GM04503 (cell line): ENCODE results near the gene MYD88.

Experiments
- DNase-seq: peaks from one replicate; pipeline ENCODE4 v3.0.0-alpha.2; 2012; ENCODE audit warnings: low read depth

MYD88 gene

DNA sequence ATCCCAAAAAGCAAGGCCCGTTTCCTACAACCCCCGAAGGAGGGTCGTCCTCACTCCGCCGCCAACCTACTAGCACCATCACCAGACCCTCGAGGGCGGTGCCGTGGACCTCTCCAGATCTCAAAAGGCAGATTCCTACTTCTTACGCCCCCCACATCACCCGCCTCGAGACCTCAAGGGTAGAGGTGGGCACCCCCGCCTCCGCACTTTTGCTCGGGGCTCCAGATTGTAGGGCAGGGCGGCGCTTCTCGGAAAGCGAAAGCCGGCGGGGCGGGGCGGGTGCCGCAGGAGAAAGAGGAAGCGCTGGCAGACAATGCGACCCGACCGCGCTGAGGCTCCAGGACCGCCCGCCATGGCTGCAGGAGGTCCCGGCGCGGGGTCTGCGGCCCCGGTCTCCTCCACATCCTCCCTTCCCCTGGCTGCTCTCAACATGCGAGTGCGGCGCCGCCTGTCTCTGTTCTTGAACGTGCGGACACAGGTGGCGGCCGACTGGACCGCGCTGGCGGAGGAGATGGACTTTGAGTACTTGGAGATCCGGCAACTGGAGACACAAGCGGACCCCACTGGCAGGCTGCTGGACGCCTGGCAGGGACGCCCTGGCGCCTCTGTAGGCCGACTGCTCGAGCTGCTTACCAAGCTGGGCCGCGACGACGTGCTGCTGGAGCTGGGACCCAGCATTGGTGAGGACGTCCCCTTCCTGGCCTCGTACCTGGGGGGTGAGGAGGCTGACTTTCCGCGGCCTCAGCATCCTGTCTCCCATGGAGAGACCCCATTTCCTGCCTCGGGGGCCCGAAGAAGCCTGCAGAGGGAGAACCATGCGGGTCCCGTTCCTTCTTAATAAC is at the start of gene MYD88:
TSS of gene MYD88 (plus strand) at position 313 of the 842 bp plus-strand sequence. CDS start at position 353, 40 bp downstream.
- no peak for DNase-seq

DNA sequence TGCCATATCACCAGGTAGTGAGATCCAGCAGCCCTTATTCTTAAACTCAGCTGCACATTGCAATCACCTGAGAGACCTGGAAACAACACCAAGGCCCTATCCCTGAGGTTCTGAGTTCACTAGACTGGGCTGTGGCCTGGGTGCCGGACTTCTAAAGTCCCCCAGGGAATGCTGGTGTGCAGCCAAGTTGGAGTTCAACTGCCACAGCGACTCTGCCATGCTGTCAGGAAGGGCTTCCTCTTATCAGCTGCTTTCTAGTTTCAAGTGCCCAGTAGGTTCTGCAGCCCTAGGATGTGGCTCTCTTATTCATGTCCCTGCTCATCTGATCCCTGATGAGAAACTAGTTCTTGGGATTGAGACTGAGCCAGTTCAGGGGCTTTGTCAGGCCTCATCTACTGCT is 49.3 kb upstream of the MYD88 start:
- DNase-seq, result no peak

DNA sequence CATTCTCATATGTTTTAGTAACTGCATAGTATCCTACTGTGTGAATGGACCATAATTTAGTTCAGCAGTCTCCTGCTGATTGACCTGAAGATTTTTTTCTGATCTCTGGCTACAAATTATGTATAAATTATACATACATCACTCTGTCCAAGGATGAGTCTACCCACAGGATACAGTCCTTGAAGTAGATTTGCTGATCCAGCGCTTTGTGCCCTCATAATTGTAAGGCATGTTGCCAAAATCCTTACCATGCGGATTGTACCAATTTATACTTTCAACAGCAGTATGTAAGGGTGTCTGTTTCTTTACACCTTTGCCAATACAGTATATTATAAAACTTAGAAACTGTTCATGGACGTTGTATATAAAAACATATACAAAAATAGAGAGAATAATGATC is 48.0 kb upstream of the MYD88 start:
- no peak for DNase-seq

DNA sequence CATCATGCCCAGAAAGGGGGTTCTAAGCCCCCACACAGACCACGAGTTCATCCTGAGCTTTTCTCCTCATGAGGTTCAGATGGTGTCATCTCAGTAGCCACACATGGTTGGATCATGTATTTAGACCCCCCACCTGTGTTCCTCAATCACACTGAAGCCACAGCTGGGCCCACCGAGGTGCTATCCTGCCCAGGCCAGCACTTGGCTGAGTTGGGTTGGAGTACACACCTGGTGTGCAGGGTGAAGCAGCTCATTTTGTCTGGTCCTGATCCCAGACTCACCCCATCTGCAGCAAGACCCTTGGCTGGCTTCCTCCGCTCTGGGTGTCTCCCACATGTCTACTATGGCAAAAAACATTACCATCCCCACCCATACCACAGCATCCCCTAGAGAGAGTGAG is 43.5 kb upstream of the MYD88 start:
- no peak for DNase-seq

DNA sequence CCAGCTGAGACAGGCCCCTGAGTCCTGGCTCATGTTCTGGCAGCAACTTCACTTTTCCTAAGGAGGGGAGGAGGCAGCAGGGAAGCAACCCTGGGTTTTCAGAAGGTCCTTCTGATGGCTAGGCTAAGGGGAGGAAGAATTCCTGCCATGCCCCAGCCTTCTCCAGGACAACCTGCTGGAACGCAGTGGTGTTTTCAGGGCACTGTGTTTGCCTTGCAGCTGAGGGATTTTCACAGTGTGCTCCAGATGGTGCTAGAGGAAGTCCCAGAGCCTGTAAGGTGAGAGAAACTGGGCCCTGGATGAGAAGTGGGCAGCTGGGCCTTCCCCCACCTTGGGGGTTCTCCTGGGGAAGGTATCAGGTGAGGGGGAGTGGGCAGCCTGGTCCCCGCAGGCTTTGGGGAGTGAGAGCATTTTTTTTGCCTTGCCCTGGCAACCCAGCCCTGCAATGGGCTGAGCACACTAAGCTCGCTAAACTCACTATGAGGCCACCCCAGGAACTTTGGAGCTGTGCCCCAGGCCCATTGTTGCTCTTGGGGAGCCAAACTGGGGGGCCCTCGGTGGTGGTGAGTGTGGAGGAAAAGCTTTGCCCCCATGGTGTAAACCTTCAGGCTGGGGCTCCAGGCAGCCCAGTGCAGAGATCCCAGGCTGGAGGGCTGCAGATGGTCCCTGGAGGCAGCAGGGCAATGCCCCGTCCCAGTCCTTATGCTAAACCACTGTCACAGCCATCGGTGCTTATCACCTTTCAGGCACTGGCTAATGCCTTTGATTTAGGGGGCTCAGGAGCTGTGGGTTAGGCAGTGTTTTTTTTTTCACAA is 42.6 kb upstream of the MYD88 start:
- no peak for DNase-seq

DNA sequence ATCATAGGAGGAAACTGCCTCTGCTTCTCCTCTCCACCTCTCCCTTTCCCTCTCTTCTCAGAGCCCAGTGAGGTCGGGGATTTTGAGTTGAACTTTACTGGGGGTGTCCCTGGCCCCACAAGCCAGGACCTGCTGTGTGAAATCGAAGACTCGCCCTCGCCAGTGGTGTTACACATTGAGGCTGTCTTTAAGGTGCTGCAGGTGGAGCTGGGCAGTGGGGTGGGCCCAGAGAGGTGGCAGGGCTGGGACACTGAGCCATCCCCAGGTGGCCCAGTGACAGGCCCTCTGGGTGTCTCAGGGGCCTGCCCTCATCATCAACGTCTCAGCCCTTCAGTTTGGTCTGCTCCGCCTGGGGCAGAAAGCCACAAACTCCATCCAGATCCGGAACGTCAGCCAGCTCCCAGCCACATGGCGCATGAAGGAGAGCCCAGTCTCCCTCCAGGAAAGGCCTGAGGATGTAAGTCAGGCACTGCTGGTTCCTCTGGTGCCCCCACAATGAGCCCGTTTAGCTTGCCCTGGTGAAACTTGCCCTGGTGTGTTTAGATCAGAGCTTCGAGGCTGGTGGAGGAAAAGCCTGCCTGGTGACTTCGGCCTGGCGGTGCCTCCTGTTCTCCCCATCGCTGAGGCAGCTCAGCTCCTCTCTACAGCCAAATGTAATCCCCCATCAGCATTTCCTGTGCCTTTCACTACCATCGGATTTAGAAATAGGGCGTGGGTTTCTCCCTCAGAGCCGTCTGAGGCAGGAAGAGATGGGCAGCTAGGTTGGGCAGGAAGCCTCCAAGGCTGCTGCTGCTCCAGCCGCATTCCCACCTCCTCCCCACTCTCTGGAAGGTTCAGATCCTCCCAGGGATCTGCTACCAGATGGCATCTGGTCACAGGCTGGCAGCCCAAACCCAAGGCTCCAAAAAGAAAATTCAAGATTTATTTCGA is 40.8 kb upstream of the MYD88 start:
- DNase-seq, result no peak

DNA sequence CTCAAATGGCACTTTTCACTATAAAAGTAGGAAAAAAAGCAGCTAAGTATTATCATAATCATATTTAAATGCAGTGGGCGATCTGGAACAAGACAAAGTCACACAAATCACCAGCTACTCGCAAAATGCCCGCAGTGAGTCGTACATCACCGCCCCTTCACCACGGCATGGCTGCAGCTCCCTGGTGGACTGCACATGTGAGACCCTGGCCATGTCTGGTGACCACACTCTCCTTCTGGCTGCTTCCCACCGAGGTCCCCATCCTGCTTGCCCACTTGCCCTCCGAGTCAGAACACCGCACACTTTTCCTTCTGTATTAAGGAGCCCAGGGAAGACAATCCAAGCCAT is 40.1 kb upstream of the MYD88 start:
- no peak for DNase-seq

DNA sequence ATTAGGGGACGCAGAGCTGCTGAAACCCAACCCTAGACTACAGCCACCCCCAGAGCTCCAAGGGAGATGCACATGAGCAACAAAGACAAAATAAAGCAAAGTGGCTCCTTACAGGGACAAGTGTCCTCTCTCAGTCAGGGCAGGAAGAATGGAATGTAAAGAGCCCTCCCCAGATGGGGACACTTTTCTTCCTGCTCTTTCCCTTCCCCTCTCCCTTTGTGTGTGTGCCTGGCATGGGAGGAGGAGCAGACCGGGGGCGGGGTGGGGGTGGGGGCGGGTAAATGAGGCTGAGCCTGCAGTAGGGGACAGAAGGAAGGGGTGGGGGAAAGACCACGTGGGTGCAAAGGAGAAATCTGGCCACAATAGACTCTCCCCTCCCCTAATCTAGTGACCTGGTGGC is 38.9 kb upstream of the MYD88 start:
- DNase-seq, result no peak

DNA sequence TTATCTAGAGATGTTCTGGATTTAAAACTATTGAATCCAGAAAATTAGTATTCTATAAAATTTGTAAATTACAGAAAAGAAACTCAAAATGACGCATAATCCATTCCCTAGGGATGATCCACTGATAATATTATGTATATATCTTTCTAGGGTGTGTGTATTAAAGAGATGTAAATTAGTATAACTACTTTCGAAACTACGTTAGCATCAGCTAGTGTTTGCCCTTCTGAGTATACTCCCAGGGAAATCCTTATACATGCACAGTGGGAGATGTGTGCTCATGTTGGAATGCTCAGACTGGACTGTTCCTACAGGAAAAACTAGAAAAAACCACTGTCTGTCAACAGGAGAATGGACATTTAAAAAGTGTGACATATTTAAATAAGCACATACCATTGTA is 38.0 kb upstream of the MYD88 start:
- DNase-seq, result no peak

DNA sequence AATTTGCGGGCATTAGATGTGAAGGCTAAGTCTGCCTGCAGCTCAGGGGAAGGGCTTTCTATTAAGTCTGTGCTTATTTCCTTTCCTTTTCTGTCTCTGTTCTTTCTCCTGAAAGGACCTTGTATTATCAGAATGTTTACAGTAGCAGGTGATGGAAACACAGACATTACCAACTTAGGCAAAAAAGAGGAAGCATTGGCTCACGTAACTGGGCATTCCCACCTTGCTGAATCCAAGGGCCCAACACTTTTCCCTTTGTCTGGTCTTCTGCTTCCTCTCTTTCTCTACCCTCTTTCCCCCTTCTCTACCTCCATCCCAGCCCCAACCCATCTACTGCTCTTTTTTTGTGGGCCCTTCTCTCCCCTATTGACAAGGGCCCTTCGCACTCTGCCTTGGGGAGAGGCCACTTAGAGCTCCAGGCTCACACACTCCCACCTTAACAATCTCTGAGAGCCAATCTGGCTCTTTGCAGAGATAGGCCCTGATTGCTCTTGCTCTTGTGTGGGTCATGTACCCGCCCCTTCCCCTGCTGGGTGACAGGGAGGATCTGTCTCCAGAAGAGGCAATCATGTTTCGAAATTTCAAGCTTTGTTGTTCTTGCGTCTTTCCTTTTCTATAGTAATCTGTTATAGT is 36.5 kb upstream of the MYD88 start:
- no peak for DNase-seq

DNA sequence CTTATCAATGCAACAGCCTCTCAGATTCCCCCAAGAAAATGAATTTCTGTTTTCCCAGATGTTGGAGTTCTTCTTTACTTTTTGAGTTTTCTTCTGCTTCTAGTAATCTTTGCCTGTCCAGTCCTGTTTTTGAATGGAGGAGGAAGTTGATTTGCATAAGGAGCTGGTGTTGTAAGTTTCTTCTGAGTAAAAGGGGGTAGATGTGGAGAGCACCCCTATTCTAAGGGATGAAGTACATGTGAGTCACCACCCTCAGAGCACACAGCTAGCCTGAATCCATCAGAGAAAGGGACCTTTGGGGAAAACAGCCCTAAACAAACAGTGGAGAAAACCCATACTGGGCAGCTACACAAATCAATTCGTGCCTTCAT is 36.0 kb upstream of the MYD88 start:
- no peak for DNase-seq

DNA sequence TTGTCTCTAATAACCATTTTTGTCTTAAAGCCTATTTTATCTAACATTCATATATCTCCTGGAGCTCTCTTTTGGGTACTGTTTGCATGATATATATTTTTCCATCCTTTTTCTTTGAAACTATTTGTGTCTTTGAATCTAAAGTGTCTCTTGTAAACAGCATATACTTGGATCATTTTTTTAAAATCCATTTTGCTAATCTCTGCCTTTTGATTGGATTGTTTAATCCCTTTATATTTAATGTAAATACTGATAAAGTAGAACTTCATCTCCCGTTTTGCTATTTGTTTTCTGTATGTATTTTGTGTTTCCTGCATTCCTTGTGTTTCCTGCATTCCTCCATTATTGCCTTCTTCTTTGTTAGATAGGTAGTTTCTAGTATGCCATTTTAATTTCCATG is 32.9 kb upstream of the MYD88 start:
- DNase-seq, result no peak

DNA sequence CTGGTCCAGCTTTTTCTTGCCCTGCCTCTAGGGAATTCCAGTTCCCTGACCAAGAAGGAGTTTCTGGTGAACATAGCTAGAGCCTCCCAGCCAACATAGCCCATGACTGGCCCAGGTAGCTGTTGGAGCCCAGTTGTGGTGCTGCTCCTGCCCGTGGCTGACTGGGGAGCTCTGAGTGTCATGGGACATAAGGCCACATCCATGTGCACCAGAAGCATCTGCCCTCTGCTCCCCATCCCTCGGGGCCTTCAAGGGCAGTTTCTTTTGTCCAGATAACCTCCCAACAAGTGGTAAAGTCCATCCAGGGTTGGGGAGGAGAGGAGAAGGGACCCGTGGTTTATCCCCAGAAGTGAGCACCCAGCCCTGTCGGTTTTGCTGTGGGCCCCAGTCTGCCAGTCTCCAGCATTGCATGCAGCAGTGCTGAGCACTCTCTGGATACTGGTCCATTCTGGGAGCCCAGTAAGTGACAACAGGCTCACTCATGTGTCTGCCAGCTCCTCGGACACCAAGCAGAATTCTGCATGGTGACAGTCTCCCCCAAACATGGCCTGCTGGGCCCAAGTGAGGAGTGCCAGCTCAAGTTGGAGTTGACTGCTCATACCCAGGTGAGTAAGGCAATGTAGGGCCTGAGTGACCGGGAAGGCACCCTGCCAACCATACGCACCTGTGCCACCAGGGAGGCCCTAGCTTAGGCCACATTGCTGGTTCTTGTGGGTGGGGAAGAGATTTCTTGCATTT is 30.4 kb upstream of the MYD88 start:
- DNase-seq, result no peak

DNA sequence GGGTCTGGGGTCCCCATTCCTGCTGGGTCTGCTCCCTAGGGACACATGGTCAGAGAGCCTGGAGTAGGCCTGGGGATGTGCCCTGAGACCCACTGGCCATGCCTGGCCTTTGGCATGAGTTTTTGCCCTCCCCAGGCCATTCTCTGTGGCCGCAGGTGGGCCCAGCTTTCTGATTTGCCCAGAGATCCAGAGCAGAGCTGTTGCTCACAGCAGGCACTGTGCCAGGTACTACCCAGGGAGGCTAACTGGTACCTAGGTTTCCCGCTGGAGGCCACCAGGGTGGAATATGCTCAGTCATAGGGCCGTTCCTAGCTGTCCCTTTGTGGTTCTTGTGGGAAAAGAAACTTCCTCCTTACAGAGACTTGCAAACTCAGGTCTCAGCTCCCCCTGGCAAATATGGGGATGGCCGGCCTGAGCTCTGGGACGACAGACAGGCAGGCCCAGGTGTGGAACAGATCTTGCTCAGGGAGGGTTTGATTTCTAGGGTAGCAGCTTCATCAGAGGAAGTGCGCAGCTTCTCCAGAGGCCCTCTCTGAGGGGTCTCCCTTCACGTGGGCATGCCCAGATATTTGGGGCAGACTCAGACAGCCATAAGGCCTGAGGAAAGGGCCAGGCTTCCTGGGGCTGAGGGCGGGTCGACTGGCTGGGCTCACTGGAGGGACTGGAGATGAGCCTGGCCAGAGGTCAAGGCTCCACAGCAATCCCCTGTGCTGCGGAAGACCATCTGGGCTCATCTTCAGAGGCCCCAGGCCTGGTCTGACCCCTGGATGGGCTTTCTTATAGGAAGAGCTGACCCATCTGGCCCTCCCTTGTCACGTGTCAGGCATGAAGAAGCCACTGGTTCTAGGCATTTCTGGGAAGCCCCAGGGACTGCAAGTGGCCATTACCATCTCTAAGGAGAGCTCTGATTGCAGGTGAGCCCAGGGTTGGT is 29.5 kb upstream of the MYD88 start:
- DNase-seq, result no peak

DNA sequence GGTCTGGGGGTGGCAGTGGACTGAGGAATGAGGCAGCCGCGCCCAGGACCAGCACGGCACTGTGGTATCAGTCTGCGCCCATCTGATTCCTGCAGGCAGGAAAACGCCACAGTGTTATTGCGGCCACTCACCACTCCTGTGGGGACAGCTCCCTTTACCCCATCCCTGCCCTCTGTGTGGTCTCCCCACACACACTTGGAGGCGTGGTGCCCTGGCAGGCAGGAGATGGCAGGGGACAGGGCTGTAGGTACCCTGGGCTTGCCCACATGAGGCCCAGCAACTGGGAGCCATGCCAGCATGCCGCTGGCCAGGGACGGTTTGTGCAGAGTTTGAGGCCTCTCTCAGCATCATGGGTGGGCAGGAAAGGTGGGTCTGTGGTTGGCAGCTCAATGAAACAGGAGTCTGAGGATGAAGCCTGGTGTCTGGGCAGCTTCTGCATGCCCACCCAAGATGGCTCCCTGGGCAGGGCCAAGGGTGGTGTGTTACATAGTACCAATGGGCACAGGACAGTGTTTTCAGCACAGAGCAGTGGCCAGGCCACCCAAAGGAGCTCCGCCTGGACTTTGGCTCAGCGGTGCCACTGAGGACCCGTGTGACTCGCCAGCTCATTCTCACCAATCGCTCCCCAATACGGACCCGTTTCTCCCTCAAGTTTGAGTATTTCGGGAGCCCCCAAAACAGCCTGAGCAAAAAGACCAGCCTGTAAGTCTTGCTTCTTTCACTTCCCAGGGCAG is 28.7 kb upstream of the MYD88 start:
- no peak for DNase-seq

DNA sequence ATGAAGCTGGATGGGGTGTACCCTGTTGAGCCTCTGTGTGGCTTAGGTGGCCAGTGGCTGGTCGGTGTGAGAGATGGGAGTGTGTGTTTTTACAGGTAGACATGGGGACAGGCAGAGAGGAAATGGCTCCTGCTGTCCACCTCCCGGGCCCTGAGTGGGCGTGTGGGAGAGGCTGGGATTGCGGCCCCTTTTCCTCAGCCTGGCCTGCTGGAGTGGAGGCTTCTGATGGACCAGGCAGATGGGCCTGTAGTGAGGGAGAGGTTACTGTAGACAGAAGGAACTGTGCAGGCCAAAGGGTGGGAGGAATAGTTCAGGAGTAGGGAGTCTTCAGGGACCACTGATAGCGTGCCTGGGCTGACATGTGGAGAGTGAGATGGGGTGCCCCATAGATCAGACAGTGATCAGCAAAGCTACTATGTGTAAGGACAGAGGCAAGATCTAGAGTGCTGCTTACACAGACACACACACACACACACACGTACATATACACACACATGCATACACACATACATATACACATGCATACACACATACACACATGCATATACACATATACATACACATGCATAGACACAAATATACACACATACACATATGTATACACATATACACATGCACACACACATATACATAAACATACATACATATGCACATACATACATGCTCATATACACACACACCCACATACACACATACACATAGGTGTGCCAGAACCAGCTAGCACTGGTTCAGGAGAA is 28.0 kb upstream of the MYD88 start:
- DNase-seq, result no peak

DNA sequence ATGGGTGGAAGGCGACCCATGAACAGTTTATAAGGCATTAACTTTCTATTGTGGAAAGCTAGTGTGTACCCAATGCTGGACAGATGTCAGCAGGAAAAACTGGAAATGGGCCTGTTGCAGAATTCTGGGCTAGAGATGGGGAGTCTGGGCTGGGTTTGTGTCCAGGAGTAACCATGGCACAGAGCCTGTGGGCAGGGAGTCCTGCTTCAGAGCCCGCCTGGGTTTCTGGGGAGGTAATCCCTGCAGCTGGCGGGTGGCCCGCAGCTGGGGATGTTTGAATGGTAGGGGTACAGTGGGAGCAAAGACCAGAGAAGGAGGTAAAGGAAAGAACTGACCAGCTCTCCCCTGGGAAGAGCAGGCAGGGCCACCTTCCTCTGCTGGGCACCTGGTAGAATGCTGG is 27.3 kb upstream of the MYD88 start:
- no peak for DNase-seq

DNA sequence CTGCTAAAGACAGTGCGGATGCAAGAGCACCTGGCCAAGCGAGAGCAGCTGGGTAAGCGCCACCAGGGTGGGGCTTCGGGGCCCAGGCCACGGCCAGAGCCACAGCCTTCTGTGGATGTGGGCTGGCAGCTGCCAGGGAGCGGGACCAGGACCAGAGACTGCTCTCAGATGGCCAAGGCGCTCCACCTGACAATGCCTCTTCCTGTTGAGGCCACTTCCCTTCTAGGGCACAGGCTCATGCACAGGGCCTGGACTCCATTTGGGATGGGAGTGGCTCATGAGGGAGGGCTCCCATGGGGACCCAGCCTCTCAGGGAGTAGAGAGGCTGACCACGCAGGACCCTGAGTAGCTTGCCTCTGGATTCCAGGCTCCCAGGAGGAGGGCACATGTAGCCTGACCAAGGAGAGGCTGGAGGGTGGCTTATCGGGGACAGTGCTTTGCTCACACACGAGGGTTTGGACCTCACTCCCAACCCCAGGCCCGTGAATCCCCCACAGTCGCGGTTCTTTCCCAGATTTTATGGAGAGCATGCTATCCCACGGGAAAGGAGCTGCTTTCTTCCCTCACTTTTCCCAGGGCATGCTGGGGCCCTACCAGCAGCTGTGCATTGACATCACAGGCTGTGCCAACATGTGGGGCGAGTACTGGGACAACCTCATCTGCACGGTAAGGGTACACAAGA is 26.6 kb upstream of the MYD88 start:
- no peak for DNase-seq
